Measurements from ENCODE around the gene WDR20.

GRCh38 chr14:102239231-102239630 is 99.5 kb downstream of the WDR20 start:
- TF ChIP-seq CTCF (optimal IDR thresholded peaks at IDR 0.05 in 1 of 3, IDR thresholded peaks at IDR 0.05 in 1 of 3, conservative IDR thresholded peaks at IDR 0.05 in 1 of 3; ENCODE audit: extremely low read depth in 1 of 3, insufficient read depth in 2 of 3, low read length in 3 of 3) (no peak), EZH2 (IDR thresholded peaks at IDR 0.05; ENCODE audit: low read length) (no peak)
